H1 (cell line): ENCODE data around the gene CRYGS. TPM values are rescaled to one million over a fixed set of nuclear protein-coding genes. Genes with fewer than 3 reads are reported as not detected.

Experiments
- CTCF ChIA-PET: fragments of 300-600 bp; sonication (Branson Sonifier 250); formaldehyde crosslinking; loops from one replicate; lab custom pipeline; 2021; ENCODE audit not compliant: partially characterized antibody; lab: Charles Lee
- POLR2A ChIA-PET: fragments of 300-600 bp; sonication (Branson Sonifier 250); formaldehyde crosslinking; loops from one replicate; lab custom pipeline; 2021; ENCODE audit warnings: inconsistent platforms; ENCODE audit not compliant: partially characterized antibody; lab: Charles Lee
- DNase-seq, 2 experiments: peaks; one replicate each; pipeline versions ENCODE4 v3.0.0 to v3.0.0-alpha.2; 2010 to 2022; ENCODE audit warnings: low spot score in 2 of 2, low read depth in 1 of 2, mixed read lengths in 1 of 2
- FAIRE-seq: peaks from 2 replicates; lab custom pipeline; 2011; peaks lifted over from hg19 to GRCh38; lab: Jason Lieb, UNC
- H2AFZ ChIP-seq: 2 replicates; pipeline ENCODE4 v1.8.1; 2012; ENCODE audit warnings: low read length, inconsistent platforms
- H2AK5ac ChIP-seq: 2 replicates; pipeline ENCODE4 v1.6.1; 2013; ENCODE audit warnings: low read depth, low read length
- H2BK120ac ChIP-seq: replicated peaks from 2 replicates; pipeline ENCODE3; 2013; ENCODE audit warnings: low read depth, low read length, inconsistent platforms
- H2BK12ac ChIP-seq: 2 replicates; pipeline ENCODE4 v1.6.1; 2013; ENCODE audit warnings: low read depth, low read length
- H2BK15ac ChIP-seq: 2 replicates; pipeline ENCODE4 v1.6.1; 2013; ENCODE audit warnings: low read length
- H2BK20ac ChIP-seq: 2 replicates; pipeline ENCODE4 v1.6.1; 2013; ENCODE audit warnings: low read length
- H2BK5ac ChIP-seq: 2 replicates; pipeline ENCODE4 v1.6.1; 2013; ENCODE audit warnings: low read depth, low read length
- H3K14ac ChIP-seq: 2 replicates; pipeline ENCODE4 v1.6.1; 2013; ENCODE audit warnings: inconsistent platforms; ENCODE audit not compliant: insufficient read length
- H3K18ac ChIP-seq: 2 replicates; pipeline ENCODE4 v1.6.1; 2013; ENCODE audit warnings: low read length; ENCODE audit errors: extremely low read depth
- H3K23ac ChIP-seq: 2 replicates; pipeline ENCODE4 v1.6.1; 2013; ENCODE audit warnings: inconsistent platforms; ENCODE audit not compliant: insufficient read length
- H3K23me2 ChIP-seq: 2 replicates; pipeline ENCODE4 v1.6.1; 2013; ENCODE audit warnings: low read depth, low read length
- H3K27ac ChIP-seq: 2 replicates; pipeline ENCODE4 v1.6.1; 2011; ENCODE audit warnings: low read depth, low read length, inconsistent platforms
- H3K27me3 ChIP-seq, 4 experiments: replicated peaks in 1 of 4; 1 replicate in 1 of 4; 2 replicates in 3 of 4; pipeline versions ENCODE4 v1.6.1 to v1.8.1; 2011 to 2013; ENCODE audit warnings: low read length in 3 of 4, mild to moderate bottlenecking in 3 of 4, inconsistent platforms in 2 of 4, mixed read lengths in 2 of 4, moderate library complexity in 1 of 4; ENCODE audit not compliant: control insufficient read depth in 3 of 4, insufficient read depth in 3 of 4; ENCODE audit errors: extremely low read depth in 1 of 4
- H3K36me3 ChIP-seq, 4 experiments: 2 replicates each; pipeline versions ENCODE4 v1.6.1 to v1.8.1; 2011 to 2013; ENCODE audit warnings: mild to moderate bottlenecking in 4 of 4, low read length in 3 of 4, moderate library complexity in 2 of 4, control low read depth in 1 of 4, inconsistent platforms in 1 of 4; ENCODE audit not compliant: insufficient read depth in 4 of 4, control insufficient read depth in 2 of 4
- H3K4ac ChIP-seq: replicated peaks from 2 replicates; pipeline ENCODE3; 2013; ENCODE audit warnings: low read length, low read depth, mixed read lengths, inconsistent platforms; ENCODE audit not compliant: insufficient read length
- H3K4me1 ChIP-seq, 4 experiments: replicated peaks in 1 of 4; 1 replicate in 1 of 4; 2 replicates in 3 of 4; pipeline versions ENCODE4 v1.6.1 to v1.8.1; 2011 to 2013; ENCODE audit warnings: low read length in 3 of 4, inconsistent platforms in 2 of 4, mixed read lengths in 1 of 4; ENCODE audit not compliant: insufficient read depth in 4 of 4, control insufficient read depth in 3 of 4
- H3K4me2 ChIP-seq, 2 experiments: 2 replicates each; pipeline versions ENCODE4 v1.6.1 to v1.8.1; 2011 to 2013; ENCODE audit warnings: low read depth in 2 of 2, low read length in 2 of 2, control low read depth in 1 of 2, inconsistent platforms in 1 of 2, mild to moderate bottlenecking in 1 of 2; ENCODE audit not compliant: insufficient read depth in 1 of 2
- H3K4me3 ChIP-seq, 4 experiments: fragments of 200-600, 300-600 bp in 1 of 4; sonication (generic), shearing (Covaris generic), sonication (Bioruptor Twin) in 1 of 4; 2 replicates each; pipeline versions ENCODE4 v1.5.1 to v1.8.1; 2011 to 2016; ENCODE audit warnings: low read length in 4 of 4, low read depth in 3 of 4, control low read depth in 2 of 4, inconsistent platforms in 2 of 4, mild to moderate bottlenecking in 2 of 4, mixed read lengths in 1 of 4, moderate library complexity in 1 of 4; ENCODE audit not compliant: insufficient read depth in 2 of 4; ENCODE audit errors: extremely low read depth in 1 of 4
- H3K56ac ChIP-seq: replicated peaks from 2 replicates; pipeline ENCODE3; 2013; ENCODE audit warnings: low read depth, mild to moderate bottlenecking, mixed read lengths, low read length, inconsistent platforms; ENCODE audit not compliant: insufficient read length
- H3K79me1 ChIP-seq: 2 replicates; pipeline ENCODE4 v1.6.1; 2013; ENCODE audit warnings: low read depth, low read length, control low read depth
- H3K79me2 ChIP-seq, 2 experiments: 2 replicates each; pipeline versions ENCODE4 v1.6.1 to v1.8.1; 2012 to 2013; ENCODE audit warnings: low read length in 2 of 2, mild to moderate bottlenecking in 2 of 2, inconsistent platforms in 1 of 2; ENCODE audit not compliant: insufficient read depth in 2 of 2, control insufficient read depth in 1 of 2
- H3K9ac ChIP-seq, 4 experiments: replicated peaks in 1 of 4; 1 replicate in 1 of 4; 2 replicates in 3 of 4; pipeline versions ENCODE4 v1.6.1 to v1.8.1; 2011 to 2013; ENCODE audit warnings: low read depth in 3 of 4, low read length in 3 of 4, control low read depth in 2 of 4, mild to moderate bottlenecking in 2 of 4, moderate library complexity in 2 of 4, inconsistent platforms in 1 of 4; ENCODE audit errors: extremely low read depth in 1 of 4
- H3K9me3 ChIP-seq, 2 experiments: 2 replicates each; pipeline versions ENCODE4 v1.6.1 to v1.8.1; 2012 to 2013; ENCODE audit warnings: mild to moderate bottlenecking in 2 of 2, moderate library complexity in 2 of 2, control low read depth in 1 of 2, inconsistent platforms in 1 of 2, low read depth in 1 of 2, low read length in 1 of 2, mixed read lengths in 1 of 2; ENCODE audit not compliant: insufficient read depth in 2 of 2
- H4K20me1 ChIP-seq, 2 experiments: replicated peaks in 1 of 2; 2 replicates each; pipeline versions ENCODE3 to v1.8.1; 2011 to 2013; ENCODE audit warnings: inconsistent platforms in 2 of 2, low read length in 2 of 2, mild to moderate bottlenecking in 1 of 2; ENCODE audit not compliant: insufficient read depth in 2 of 2, control insufficient read depth in 1 of 2
- H4K5ac ChIP-seq: 2 replicates; pipeline ENCODE4 v1.6.1; 2013; ENCODE audit warnings: low read length, low read depth, mixed read lengths, inconsistent platforms; ENCODE audit not compliant: insufficient read length
- H4K8ac ChIP-seq: 2 replicates; pipeline ENCODE4 v1.8.0; 2013; ENCODE audit warnings: mild to moderate bottlenecking, moderate library complexity, low read length, inconsistent platforms; ENCODE audit not compliant: insufficient read depth; ENCODE audit errors: extremely low read depth
- H4K91ac ChIP-seq: replicated peaks from 2 replicates; pipeline ENCODE3; 2013; ENCODE audit warnings: low read length, mixed read lengths, inconsistent platforms; ENCODE audit not compliant: insufficient read length
- ASH2L ChIP-seq: fragments of 200-600, 300-600 bp; sonication (generic); IDR thresholded peaks from one replicate; pipeline ENCODE4 v1.7.1; 2017; ENCODE audit warnings: low read length
- BACH1 ChIP-seq: IDR thresholded peaks from 2 replicates; pipeline ENCODE4 v1.6.1; 2012; ENCODE audit warnings: low read length, improper control_type of control experiment
- CBX8 ChIP-seq: fragments of 300-800, 300-1000 bp; sonication (generic); IDR thresholded peaks from 2 replicates; pipeline ENCODE4 v1.7.1; 2016; ENCODE audit warnings: low read depth, low read length, borderline replicate concordance
- JUN ChIP-seq: IDR thresholded peaks from 2 replicates; pipeline ENCODE4 v1.6.1; 2011; ENCODE audit warnings: low read depth, mild to moderate bottlenecking, improper control_type of control experiment, low read length
- MAFK ChIP-seq: IDR thresholded peaks from 2 replicates; pipeline ENCODE4 v1.6.1; 2012; ENCODE audit warnings: low read depth, mild to moderate bottlenecking, improper control_type of control experiment, low read length
- POLR2A ChIP-seq, 2 experiments: IDR thresholded peaks; 1 replicate in 1 of 2; 2 replicates in 1 of 2; pipeline ENCODE4 v1.6.1; 2011; ENCODE audit warnings: low read depth in 2 of 2, low read length in 2 of 2, mild to moderate bottlenecking in 2 of 2; ENCODE audit errors: control extremely low read depth in 1 of 2
- POU5F1 ChIP-seq: IDR thresholded peaks from 2 replicates; pipeline ENCODE4 v1.6.1; 2011; ENCODE audit warnings: low read depth, mild to moderate bottlenecking, low read length, moderate library complexity
- RFX5 ChIP-seq: IDR thresholded peaks from 2 replicates; pipeline ENCODE4 v1.6.1; 2011; ENCODE audit warnings: low read depth, low read length, improper control_type of control experiment, borderline replicate concordance
- SIN3A ChIP-seq, 2 experiments: IDR thresholded peaks in 1 of 2; conservative IDR thresholded peaks in 1 of 2; 2 replicates each; pipeline ENCODE4 v1.6.1; 2011 to 2012; ENCODE audit warnings: low read length in 2 of 2, improper control_type of control experiment in 1 of 2, low read depth in 1 of 2, mild to moderate bottlenecking in 1 of 2
- SP2 ChIP-seq: IDR thresholded peaks from 2 replicates; pipeline ENCODE4 v1.6.1; 2012; ENCODE audit warnings: mild to moderate bottlenecking, low read length, inconsistent platforms
- SRF ChIP-seq: IDR thresholded peaks from 2 replicates; pipeline ENCODE4 v1.6.1; 2011; ENCODE audit warnings: mild to moderate bottlenecking, low read depth, low read length, moderate library complexity
- TAF1 ChIP-seq: IDR thresholded peaks from 2 replicates; pipeline ENCODE4 v1.6.1; 2011; ENCODE audit warnings: mild to moderate bottlenecking, low read depth, low read length
- YY1 ChIP-seq: IDR thresholded peaks from 2 replicates; pipeline ENCODE4 v1.6.1; 2011; ENCODE audit warnings: low read depth, mild to moderate bottlenecking, low read length
- WGBS, 2 experiments: shearing (Covaris generic) in 1 of 2; methylation state at CpG; one replicate each; pipeline versions ENCODE4 v1.1.6 to v1.1.7; 2013 to 2015; ENCODE audit warnings: low lambda C conversion rate in 2 of 2, mixed read lengths in 2 of 2, inconsistent platforms in 1 of 2, low coverage in 1 of 2, missing lambda C conversion rate in 1 of 2; ENCODE audit not compliant: insufficient replicate concordance in 2 of 2, insufficient coverage in 1 of 2, insufficient read length in 1 of 2; ENCODE audit errors: extremely low coverage in 1 of 2, missing lambda C conversion rate in 1 of 2; 5-methylcytosine and 5-hydroxymethylcytosine counted together
- polyA plus RNA-seq, 7 experiments: library from polyadenylated mRNA; depleted of rRNA in 3 of 7; stranded (reverse) in 5 of 7; unstranded in 2 of 7; fragments of >200 nt in 5 of 7; fragments of 200-250 nt in 2 of 7; gene quantifications; 1 replicate in 5 of 7; 2 replicates in 1 of 7; 4 replicates in 1 of 7; pipeline versions ENCODE4 v1.2.1 to v1.2.3, GENCODE V29; 2011 to 2013; ENCODE audit warnings: missing spikeins in 2 of 7, mixed read lengths in 2 of 7
- total RNA-seq: library from RNA; stranded (reverse); fragmentation: NEBNext Ultra II Directional; extraction: Animal tissue kit (Norgen Biotek cat#: 25700); gene quantifications from 2 replicates; pipeline ENCODE4 v1.2.1, GENCODE V29; 2021
- TF ChIP-seq, protein P1 (sequence below): IDR thresholded peaks from 2 replicates; pipeline ENCODE4 v1.6.1; 2012; ENCODE audit warnings: inconsistent platforms
- TF ChIP-seq, protein P2 (sequence below): IDR thresholded peaks from 2 replicates; pipeline ENCODE4 v1.6.1; 2011; ENCODE audit warnings: low read depth, mild to moderate bottlenecking, low read length; ENCODE audit not compliant: insufficient read depth

CRYGS gene
- total and polyA plus RNA-seq, 2 of the 8 experiments (the other 6 are each of a cell fraction or from before 2014, with no cell fraction given): 1.5 to 1.8 TPM

DNA sequence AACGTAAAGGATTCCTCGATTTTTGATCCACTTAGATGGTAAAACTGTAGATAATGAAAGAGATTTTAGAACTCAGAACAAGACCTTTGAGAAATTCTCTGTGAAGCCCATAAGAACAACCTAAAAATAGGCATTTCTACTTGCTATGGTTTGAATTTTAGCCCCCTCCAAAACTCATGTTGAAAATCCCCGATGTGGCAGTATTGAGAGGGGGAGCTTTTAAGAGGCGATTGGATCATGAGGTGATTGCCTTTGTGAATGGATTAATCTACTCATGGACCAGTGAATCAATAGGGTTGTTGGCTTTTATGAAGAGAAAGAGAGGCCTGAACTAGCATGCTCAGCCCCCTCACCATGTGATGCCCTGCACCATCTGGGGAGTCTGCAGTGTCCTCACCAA, 48.5 kb upstream of the CRYGS start:
- Histone ChIP-seq H2BK15ac (no peak overlapping the region), H4K8ac (no peak overlapping the region), H2BK12ac (no peak overlapping the region), H3K4ac (no peak overlapping the region), H3K4me1 (no peaks in the 10 kb centered on the region), H3K79me1 (no peaks in the 10 kb centered on the region; the same call in 1 of the 2 replicates), H2BK20ac (no peak overlapping the region), H3K27me3 (no peaks in the 10 kb centered on the region), H3K27ac (no peak overlapping the region), H3K18ac (no peak overlapping the region), H3K14ac (no peak overlapping the region), H3K36me3 (no peaks in the 10 kb centered on the region), H3K4me3 (no peak overlapping the region), H2BK5ac (no peak overlapping the region), H3K9me3 (no peaks in the 10 kb centered on the region), H2AK5ac (no peak overlapping the region), H3K9ac (no peak overlapping the region), H3K4me2 (no peak overlapping the region), H3K23ac (no peak overlapping the region), H2AFZ (no peak overlapping the region), H4K91ac (no peak overlapping the region), H2BK120ac (no peak overlapping the region)
- no peak for FAIRE-seq
- 89% methylated on average over 4 of the region's 4 CpGs; no CpG with 5 or more reads in 1 of the 2 experiments for WGBS, 2 experiments
- ChIA-PET CTCF (interaction anchor here (1.6 to 23.7 kb wide), 3 partner anchors 10 to 177 kb away, joined by 3 to 333 read pairs (median 5); partner anchors contain the start of gene AHSG), POLR2A (interaction anchor here (2.0 to 10.2 kb wide), 2 partner anchors 23 to 192 kb away, joined by 5 to 85 read pairs; partner anchors contain the start of genes DNAJB11 and EIF4A2)
- DNase-seq: no peak
- TF ChIP-seq, protein P1, sequence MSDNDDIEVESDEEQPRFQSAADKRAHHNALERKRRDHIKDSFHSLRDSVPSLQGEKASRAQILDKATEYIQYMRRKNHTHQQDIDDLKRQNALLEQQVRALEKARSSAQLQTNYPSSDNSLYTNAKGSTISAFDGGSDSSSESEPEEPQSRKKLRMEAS: no peak
- TF ChIP-seq ASH2L (no peak), JUN (no peak), TAF1 (no peak), BACH1 (no peak), SRF (no peak), YY1 (no peak), POU5F1 (no peak), RFX5 (no peak), SIN3A (conservative IDR thresholded peaks at IDR 0.05 in 1 of 2, IDR thresholded peaks at IDR 0.05 in 1 of 2; ENCODE audit: low read depth in 1 of 2, low read length in 2 of 2) (no peak), POLR2A (IDR thresholded peaks at IDR 0.05; ENCODE audit: control extremely low read depth in 1 of 2, low read depth in 2 of 2, low read length in 2 of 2) (no peak), SP2 (no peak), CBX8 (no peak), MAFK (no peak)
- TF ChIP-seq, protein P2, sequence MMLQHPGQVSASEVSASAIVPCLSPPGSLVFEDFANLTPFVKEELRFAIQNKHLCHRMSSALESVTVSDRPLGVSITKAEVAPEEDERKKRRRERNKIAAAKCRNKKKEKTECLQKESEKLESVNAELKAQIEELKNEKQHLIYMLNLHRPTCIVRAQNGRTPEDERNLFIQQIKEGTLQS: no peak
- TF ChIP-seq, all 59 proteins: peak for 0
- no peaks in the 10 kb centered on the region for H3K79me2 ChIP-seq
- no peaks in the 10 kb centered on the region for H4K20me1 ChIP-seq
- no peak overlapping the region for H4K5ac ChIP-seq
- no peaks in the 10 kb centered on the region for H3K23me2 ChIP-seq
- H3K56ac ChIP-seq: no peak overlapping the region
